PC-9 (cell line): ENCODE measurements around the gene CMPK2. TPM values are rescaled to one million over a fixed set of nuclear protein-coding genes. Genes with fewer than 3 reads are reported as not detected.

Experiments used
- Bru-seq: library from RNA; stranded (reverse); fragments of 400-500 nt; gene quantifications from one replicate; lab custom pipeline; 2021; lab: Mats Ljungman, UMichigan
- BruChase-seq, 2 experiments: library from RNA; stranded (reverse); fragments of 400-500 nt; gene quantifications; one replicate each; lab custom pipeline; 2021; lab: Mats Ljungman, UMichigan
- BruUV-seq: library from RNA; stranded (reverse); fragments of 400-500 nt; replicated peaks from 2 replicates; lab custom pipeline; 2021; lab: Mats Ljungman, UMichigan
- CTCF ChIA-PET: fragments of 300-600 bp; sonication (Branson Sonifier 250); formaldehyde crosslinking; loops from one replicate; lab custom pipeline; 2022; ENCODE audit warnings: antibody characterized with exemption; lab: Charles Lee
- POLR2A ChIA-PET: fragments of 300-600 bp; sonication (Branson Sonifier 250); formaldehyde crosslinking; loops from one replicate; lab custom pipeline; 2022; ENCODE audit warnings: antibody characterized with exemption; ENCODE audit not compliant: unreplicated experiment; lab: Charles Lee
- DNase-seq, 2 experiments: peaks; one replicate each; pipeline versions ENCODE4 v3.0.0 to v3.0.0-alpha.2; 2015 to 2022; ENCODE audit warnings: mixed read lengths in 1 of 2
- H2AFZ ChIP-seq: fragments of 200-600 bp; sonication (generic); 2 replicates; pipeline ENCODE4 v1.8.1; 2017; ENCODE audit warnings: antibody characterized with exemption
- H3F3A ChIP-seq: fragments of 200-600 bp; sonication (generic); 2 replicates; pipeline ENCODE4 v1.8.1; 2017; ENCODE audit warnings: antibody characterized with exemption, mild to moderate bottlenecking, low read depth; ENCODE audit not compliant: insufficient read depth
- H3K27ac ChIP-seq: fragments of 200-600 bp; sonication (generic); 2 replicates; pipeline ENCODE4 v1.6.1; 2016; ENCODE audit warnings: mixed run types
- H3K27me3 ChIP-seq: fragments of 200-600 bp; sonication (generic); 2 replicates; pipeline ENCODE4 v1.6.1; 2016; ENCODE audit warnings: low read depth, mixed run types; ENCODE audit not compliant: insufficient read depth
- H3K36me3 ChIP-seq: fragments of 200-600 bp; sonication (generic); 2 replicates; pipeline ENCODE4 v1.6.1; 2016; ENCODE audit warnings: low read depth, mixed run types
- H3K4me1 ChIP-seq: fragments of 200-600 bp; sonication (generic); replicated peaks from 2 replicates; pipeline ENCODE4 v1.6.1; 2016; ENCODE audit warnings: mixed run types; ENCODE audit not compliant: insufficient read depth
- H3K4me2 ChIP-seq: fragments of 200-600 bp; sonication (generic); 2 replicates; pipeline ENCODE4 v1.6.1; 2017; ENCODE audit warnings: mixed run types
- H3K4me3 ChIP-seq: fragments of 200-600 bp; sonication (generic); 2 replicates; pipeline ENCODE4 v1.6.1; 2016; ENCODE audit warnings: mixed run types
- H3K79me2 ChIP-seq: fragments of 200-600 bp; sonication (generic); 2 replicates; pipeline ENCODE4 v1.6.1; 2017; ENCODE audit warnings: low read depth, mixed run types
- H3K9me2 ChIP-seq: fragments of 200-600 bp; sonication (generic); 2 replicates; pipeline ENCODE4 v1.8.1; 2017; ENCODE audit warnings: mild to moderate bottlenecking; ENCODE audit not compliant: insufficient read depth
- H3K9me3 ChIP-seq: fragments of 200-600 bp; sonication (generic); 2 replicates; pipeline ENCODE4 v1.8.1; 2016; ENCODE audit warnings: low read depth; ENCODE audit not compliant: insufficient read depth
- H4K20me1 ChIP-seq: fragments of 200-600 bp; sonication (generic); 2 replicates; pipeline ENCODE4 v1.8.1; 2017; ENCODE audit not compliant: insufficient read depth
- EZH2 ChIP-seq: fragments of 200-600 bp; sonication (generic); IDR thresholded peaks from 2 replicates; pipeline ENCODE4 v1.8.0; 2017; ENCODE audit warnings: antibody characterized with exemption, low read depth
- intact Hi-C: fragments of 100-400 bp; cut with micrococcal nuclease; formaldehyde crosslinking; loops from one replicate; pipeline ENCODE4 v1.10.0; 2022; ENCODE audit not compliant: unreplicated experiment
- long read RNA-seq: library from polyadenylated mRNA; stranded (forward); transcript quantifications from one replicate; pipeline ENCODE4 v2.0.0, GENCODE V29; 2022
- total RNA-seq: library from RNA; stranded (reverse); gene quantifications from 2 replicates; pipeline ENCODE4 v1.2.3, GENCODE V29; 2021
- TF ChIP-seq, protein P1 (sequence below): fragments of 200-600 bp; sonication (generic); conservative IDR thresholded peaks from 2 replicates; pipeline ENCODE4 v1.6.1; 2017; ENCODE audit warnings: mixed run types, antibody characterized with exemption, mild to moderate bottlenecking, moderate library complexity

CMPK2 gene, protein sequence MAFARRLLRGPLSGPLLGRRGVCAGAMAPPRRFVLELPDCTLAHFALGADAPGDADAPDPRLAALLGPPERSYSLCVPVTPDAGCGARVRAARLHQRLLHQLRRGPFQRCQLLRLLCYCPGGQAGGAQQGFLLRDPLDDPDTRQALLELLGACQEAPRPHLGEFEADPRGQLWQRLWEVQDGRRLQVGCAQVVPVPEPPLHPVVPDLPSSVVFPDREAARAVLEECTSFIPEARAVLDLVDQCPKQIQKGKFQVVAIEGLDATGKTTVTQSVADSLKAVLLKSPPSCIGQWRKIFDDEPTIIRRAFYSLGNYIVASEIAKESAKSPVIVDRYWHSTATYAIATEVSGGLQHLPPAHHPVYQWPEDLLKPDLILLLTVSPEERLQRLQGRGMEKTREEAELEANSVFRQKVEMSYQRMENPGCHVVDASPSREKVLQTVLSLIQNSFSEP
- not detected in 2 replicates for total RNA-seq
- percentile 6 among the genes with signal in this experiment for Bru-seq, nascent RNA
- BruChase-seq, experiment 1, labeled RNA remaining after a 2-hour chase, result not detected
- not detected for BruChase-seq, experiment 2, labeled RNA remaining after a 6-hour chase
- long read RNA-seq, result 0 reads

DNA sequence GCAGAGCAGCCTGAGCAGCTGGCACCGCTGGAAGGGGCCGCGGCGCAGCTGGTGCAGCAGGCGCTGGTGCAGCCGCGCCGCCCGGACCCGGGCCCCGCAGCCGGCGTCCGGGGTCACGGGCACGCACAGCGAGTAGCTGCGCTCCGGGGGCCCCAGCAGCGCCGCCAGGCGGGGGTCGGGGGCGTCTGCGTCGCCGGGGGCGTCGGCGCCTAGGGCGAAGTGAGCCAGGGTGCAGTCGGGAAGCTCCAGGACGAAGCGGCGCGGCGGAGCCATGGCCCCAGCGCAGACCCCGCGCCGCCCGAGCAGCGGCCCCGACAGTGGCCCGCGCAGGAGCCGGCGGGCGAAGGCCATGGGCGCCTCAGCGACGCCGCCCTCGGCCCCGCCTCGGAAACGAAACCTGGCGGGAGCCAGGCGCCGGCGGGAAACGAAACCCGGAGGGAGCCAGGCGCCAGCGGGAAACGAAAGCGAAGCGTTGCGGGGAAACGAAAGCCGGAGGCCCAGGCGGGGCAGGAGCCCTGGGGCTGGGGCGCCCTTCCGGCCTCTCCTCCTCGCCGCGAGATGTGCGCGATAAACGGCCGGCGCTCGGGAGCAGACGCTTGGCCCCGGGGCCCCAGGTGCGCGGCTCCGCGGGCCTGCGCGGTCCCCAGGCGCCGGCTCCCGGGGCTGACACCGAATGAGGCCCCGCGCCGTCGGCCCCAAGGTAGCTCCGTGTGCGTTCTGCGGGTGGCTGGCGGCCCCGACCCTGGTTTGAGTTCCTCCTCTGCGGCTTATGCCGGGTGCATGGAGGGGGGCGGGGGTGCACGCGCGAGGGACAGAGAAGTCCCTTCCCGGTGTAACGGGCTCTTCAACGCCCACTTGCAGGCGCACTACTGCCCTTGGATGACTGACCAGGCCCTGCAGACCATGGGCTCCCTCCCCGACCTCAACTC, at the start of gene CMPK2:
Gene CMPK2 (minus strand): TSS at position 562 of the 929 bp plus-strand sequence. CDS start 211 bp downstream, at position 351.
- peaks cover 6% of the 10 kb centered on the region; the same call in 1 of the 2 replicates for H3K4me1 ChIP-seq
- peak within 1 kb of the TSS; percentile 88 for H3K4me2 ChIP-seq
- peak within 1 kb of the TSS; percentile 73 for H2AFZ ChIP-seq
- no peaks in the 10 kb centered on the region; the same call in 1 of the 2 replicates for H4K20me1 ChIP-seq
- peaks cover 27% of the 10 kb centered on the region; the same call in 1 of the 2 replicates for H3K27me3 ChIP-seq
- peak in 1 of 2 experiments; percentile 10 for DNase-seq
- no peaks in the 10 kb centered on the region for H3F3A ChIP-seq
- H3K79me2 ChIP-seq, result no peaks in the 10 kb centered on the region
- BruUV-seq, result no TSS peak
- peak within 1 kb of the TSS; percentile 52 for H3K4me3 ChIP-seq
- H3K9me2 ChIP-seq, result no peaks in the 10 kb centered on the region
- H3K36me3 ChIP-seq, result no peaks in the 10 kb centered on the region
- no peaks in the 10 kb centered on the region for H3K9me3 ChIP-seq
- intact Hi-C loops, result no loop called here
- ChIA-PET POLR2A (no interaction called here), CTCF (no interaction called here)
- TF ChIP-seq EZH2, result no peak
- TF ChIP-seq, protein P1, sequence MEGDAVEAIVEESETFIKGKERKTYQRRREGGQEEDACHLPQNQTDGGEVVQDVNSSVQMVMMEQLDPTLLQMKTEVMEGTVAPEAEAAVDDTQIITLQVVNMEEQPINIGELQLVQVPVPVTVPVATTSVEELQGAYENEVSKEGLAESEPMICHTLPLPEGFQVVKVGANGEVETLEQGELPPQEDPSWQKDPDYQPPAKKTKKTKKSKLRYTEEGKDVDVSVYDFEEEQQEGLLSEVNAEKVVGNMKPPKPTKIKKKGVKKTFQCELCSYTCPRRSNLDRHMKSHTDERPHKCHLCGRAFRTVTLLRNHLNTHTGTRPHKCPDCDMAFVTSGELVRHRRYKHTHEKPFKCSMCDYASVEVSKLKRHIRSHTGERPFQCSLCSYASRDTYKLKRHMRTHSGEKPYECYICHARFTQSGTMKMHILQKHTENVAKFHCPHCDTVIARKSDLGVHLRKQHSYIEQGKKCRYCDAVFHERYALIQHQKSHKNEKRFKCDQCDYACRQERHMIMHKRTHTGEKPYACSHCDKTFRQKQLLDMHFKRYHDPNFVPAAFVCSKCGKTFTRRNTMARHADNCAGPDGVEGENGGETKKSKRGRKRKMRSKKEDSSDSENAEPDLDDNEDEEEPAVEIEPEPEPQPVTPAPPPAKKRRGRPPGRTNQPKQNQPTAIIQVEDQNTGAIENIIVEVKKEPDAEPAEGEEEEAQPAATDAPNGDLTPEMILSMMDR, result no peak
- no peak within 1 kb of the TSS for H3K27ac ChIP-seq

DNA sequence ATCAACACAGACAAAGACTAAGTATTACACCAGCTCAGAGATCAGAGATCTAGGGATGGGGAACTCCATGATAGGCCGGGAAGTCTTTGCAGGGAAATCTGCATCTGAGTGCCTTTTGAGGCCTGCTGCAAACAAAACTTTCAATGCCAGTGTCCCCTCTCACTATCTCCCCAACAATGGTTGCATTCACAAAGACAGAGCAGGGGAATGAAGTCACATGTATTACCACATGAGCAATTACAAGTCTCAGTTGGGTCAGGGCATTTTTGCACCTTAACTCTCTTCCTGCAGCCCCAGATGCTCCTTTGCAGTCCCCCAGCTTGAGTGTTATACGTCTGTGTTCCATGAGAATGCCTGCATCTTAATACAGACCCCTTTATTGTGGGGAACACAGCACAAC, 49.7 kb upstream of the CMPK2 start:
- no peak overlapping the region for H3K4me3 ChIP-seq
- no peak overlapping the region for H3K27ac ChIP-seq
- ChIA-PET CTCF (no interaction called here), POLR2A (no interaction called here)
- no peaks in the 10 kb centered on the region for H3K9me2 ChIP-seq
- intact Hi-C loops, result no loop called here
- no peaks in the 10 kb centered on the region for H3K79me2 ChIP-seq
- H3K4me1 ChIP-seq, result no peaks in the 10 kb centered on the region
- H3K36me3 ChIP-seq, result no peaks in the 10 kb centered on the region
- BruUV-seq, result no TSS peak
- TF ChIP-seq EZH2, result no peak
- TF ChIP-seq, protein P1, result no peak
- DNase-seq, result no peak
- H3K9me3 ChIP-seq, result no peaks in the 10 kb centered on the region
- no peaks in the 10 kb centered on the region for H4K20me1 ChIP-seq
- H3K4me2 ChIP-seq, result no peak overlapping the region
- H3F3A ChIP-seq, result no peaks in the 10 kb centered on the region
- H2AFZ ChIP-seq, result no peak overlapping the region
- H3K27me3 ChIP-seq, result 0 out of 2 replicates have a peak, but pooled peaks cover 5% of the 10 kb centered on the region

DNA sequence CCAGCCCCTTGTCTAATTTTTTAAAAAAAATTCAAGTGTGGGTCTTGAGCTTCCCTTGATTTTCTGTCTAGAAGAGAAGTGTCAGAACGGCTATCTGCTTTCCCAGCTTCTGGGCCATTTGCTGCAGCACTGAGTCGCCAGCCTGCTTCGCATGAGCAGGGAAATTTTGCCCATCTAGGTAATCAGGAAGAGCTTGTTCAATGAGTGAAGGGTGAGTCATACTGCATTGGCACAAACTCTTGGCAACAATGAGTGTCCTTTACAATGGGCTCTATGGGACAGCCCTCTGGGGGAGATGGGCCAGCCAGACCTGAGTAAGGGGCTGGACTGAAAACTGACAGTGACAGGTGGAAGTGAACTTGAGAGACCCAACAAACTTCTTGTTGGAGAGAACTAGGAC, 49.1 kb upstream of the CMPK2 start:
- Histone ChIP-seq H3K4me2 (no peak overlapping the region), H2AFZ (no peak overlapping the region), H4K20me1 (no peaks in the 10 kb centered on the region), H3K9me2 (no peaks in the 10 kb centered on the region), H3K27ac (no peak overlapping the region), H3K4me3 (no peak overlapping the region), H3K79me2 (no peaks in the 10 kb centered on the region), H3K36me3 (no peaks in the 10 kb centered on the region), H3K27me3 (0 out of 2 replicates have a peak, but pooled peaks cover 5% of the 10 kb centered on the region), H3K4me1 (no peaks in the 10 kb centered on the region), H3F3A (no peaks in the 10 kb centered on the region), H3K9me3 (no peaks in the 10 kb centered on the region)
- ChIA-PET CTCF (no interaction called here), POLR2A (no interaction called here)
- no peak for TF ChIP-seq EZH2
- TF ChIP-seq, protein P1, result no peak
- DNase-seq, result peak in 1 of 2 experiments; percentile 75
- no TSS peak for BruUV-seq
- intact Hi-C loops, result no loop called here
